Measurements from ENCODE around the gene FBXO24.

DNA sequence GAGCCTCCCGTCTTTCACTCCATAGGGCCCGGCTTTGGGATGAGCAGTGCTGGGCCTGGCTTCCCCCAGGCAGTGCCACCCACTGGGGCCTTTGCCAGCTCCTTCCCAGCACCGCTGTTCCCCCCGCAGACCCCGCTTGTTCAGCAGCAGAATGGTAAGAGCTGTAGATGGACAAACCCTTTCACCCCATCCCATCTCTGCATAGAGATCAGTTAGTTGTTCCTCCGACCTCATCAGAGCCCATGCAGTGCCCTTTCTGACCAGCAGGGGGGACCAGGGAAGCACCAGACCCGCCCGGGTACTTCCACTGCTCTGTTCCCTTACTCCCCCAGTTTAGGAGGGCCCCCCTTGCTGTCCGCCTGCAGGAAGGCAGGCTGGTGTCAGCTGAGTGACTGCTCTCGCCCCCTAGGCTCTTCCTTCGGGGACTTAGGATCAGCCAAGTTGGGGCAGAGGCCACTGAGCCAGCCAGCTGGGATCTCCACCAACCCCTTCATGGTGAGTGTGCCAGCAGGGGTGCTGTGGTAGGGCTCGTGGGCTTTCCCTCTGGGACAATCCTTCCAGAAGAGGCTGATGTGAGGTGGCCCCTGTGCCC, 22.2 kb upstream of the FBXO24 start:
- TF ChIP-seq CTCF (IDR thresholded peaks at IDR 0.05) (peak; percentile 92 to 99 (median 95)), POLR2A (IDR thresholded peaks at IDR 0.05) (no peak)
